ENCODE data around the gene NDUFS6.

DNA sequence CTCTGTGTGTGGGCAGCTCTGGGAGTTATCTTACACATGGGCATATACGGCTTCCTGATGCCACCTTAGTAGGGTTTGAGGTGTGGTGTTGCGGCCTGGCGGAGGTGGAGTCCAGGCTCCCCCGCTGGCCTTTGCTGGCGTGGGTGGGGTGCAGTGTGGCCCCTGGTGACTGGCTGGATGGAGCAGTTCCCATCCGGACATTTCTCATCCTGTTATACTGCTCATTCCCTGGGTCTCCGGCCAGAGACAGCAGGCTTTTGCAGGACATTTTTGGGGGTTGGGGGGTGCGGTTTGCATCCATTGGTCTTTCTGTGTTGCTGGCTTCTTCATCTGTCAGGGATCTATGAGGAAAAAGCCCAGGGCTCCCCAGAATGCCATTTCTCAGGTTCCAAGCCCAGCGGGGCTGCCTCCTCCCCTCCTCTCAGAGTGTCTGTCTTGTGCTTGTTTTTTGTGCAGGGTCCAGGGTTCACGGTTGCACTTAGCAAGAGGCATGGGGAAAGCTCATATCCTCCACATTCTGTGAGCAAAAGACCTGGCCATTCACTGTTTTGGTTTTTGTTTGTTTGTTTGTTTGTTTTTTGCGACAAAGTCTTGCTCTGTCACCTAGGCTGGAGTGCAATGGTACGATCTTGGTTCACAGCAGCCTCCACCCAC, 22.3 kb downstream of the NDUFS6 start:
- TF ChIP-seq POLR2AphosphoS5 (IDR thresholded peaks at IDR 0.05; ENCODE audit: low read depth, low read length) (no peak), POLR2A (IDR thresholded peaks at IDR 0.05; ENCODE audit: low read depth, low read length) (no peak)
